ENCODE data around the gene FRMPD4.

Gene FRMPD4

DNA sequence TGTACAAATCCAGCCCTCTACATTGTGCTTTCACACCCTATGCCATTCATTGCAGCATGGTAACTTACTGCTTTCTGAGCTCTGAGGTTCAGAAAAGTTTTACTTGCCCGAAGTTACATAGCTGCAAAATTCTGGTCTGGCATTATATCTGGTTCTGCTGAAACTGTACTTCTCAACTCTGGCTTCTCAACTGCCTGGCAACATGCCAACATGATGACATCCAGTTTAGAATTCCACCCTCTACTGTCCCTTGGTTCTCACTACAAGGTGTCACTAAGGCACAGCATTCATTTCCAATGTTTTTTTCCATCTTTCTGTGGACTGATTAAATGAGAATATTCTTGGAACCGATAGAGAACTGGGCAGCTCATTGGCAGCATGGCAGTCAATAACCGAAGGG is 410.1 kb downstream of the FRMPD4 start:
- H3K36me3 ChIP-seq (ENCODE audit: insufficient read depth, low read length) = no peaks in the 10 kb centered on the region
- no peaks in the 10 kb centered on the region for H3K4me1 ChIP-seq (ENCODE audit: insufficient read depth, low read length)
- H3K9ac ChIP-seq (ENCODE audit: low read depth, low read length) = no peak overlapping the region
- no peaks in the 10 kb centered on the region for H3K9me3 ChIP-seq (ENCODE audit: control insufficient read depth, insufficient read depth, low read length)

DNA sequence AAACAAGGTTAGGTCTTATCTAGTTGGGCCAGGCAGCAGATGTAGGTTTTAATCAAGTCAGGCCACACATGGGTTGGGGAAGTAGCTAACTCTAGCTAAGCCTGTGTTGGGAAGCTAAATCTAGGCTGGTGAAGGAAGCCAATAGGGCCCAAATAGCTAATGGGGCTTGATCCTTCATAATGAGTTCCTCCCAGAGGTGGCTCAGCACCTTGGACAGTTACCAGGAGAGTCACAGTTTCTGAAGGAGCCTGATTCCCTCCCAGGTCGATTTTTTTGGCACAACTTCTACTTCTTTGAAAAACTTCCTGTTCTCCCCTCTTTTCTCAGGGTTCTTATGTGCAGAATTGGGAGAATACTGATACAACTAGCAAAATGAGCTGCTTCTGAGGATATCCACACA is 410.5 kb downstream of the FRMPD4 start:
- no peaks in the 10 kb centered on the region for H3K4me1 ChIP-seq (ENCODE audit: insufficient read depth, low read length)
- no peaks in the 10 kb centered on the region for H3K9me3 ChIP-seq (ENCODE audit: control insufficient read depth, insufficient read depth, low read length)
- H3K36me3 ChIP-seq (ENCODE audit: insufficient read depth, low read length) = no peaks in the 10 kb centered on the region
- H3K9ac ChIP-seq (ENCODE audit: low read depth, low read length) = no peak overlapping the region

DNA sequence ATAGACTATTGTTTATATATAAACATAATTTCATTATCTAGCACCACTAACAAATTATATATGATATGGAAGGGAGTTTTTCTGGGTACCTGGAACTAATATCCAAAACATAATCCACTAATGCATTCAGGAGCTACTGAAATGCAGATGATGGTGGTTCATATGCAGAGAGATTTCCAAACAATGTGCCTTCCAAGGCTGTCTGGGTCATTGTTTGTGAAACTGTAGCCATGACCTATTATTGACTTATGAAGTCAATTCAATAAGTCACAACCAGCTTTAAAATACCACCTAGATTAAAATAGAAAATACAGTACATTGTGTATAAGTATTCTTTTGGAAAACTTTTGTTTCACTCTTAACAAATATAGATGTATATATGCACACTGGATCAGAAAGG is 415.9 kb downstream of the FRMPD4 start:
- H3K9ac ChIP-seq (ENCODE audit: low read depth, low read length) = no peak overlapping the region
- no peaks in the 10 kb centered on the region for H3K36me3 ChIP-seq (ENCODE audit: insufficient read depth, low read length)
- H3K4me1 ChIP-seq (ENCODE audit: insufficient read depth, low read length) = no peaks in the 10 kb centered on the region
- no peaks in the 10 kb centered on the region for H3K9me3 ChIP-seq (ENCODE audit: control insufficient read depth, insufficient read depth, low read length)

DNA sequence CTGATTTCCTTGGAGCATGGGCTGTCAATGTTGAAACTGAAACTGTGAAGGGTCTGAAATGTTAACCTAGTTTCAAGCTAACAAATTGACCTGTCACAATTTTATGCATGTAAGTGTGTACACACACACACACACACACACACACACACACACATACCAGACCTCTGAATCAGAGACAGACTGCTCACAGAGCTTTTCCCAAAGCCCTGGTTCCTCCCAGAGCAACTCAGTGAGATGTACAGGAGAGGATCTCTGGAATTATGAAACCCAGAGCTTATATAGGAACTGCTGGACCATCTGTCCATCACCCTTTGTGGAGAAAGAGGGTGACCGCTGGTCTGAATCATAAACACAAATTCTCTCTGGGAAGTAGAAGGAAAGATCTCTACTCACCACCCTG is 424.8 kb downstream of the FRMPD4 start:
- H3K9ac ChIP-seq (ENCODE audit: low read depth, low read length) = no peak overlapping the region

DNA sequence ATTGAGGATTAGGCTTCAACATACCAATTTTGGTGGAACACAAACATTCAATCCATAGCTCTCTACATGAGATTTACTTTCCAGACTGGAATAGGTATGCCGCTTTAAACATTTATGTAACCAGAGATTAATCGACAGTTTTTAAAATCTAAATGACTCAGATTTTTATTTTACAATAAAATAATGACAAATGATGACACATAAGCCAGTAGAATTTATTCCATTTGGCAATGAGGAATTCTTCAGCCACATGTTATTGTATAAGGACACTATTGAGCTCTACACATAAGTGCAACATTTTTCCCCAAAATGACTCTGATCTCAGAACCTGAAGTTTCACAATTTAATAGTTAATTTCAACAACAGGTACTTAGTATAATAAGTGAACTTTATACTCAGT is 425.9 kb downstream of the FRMPD4 start:
- H3K4me1 ChIP-seq (ENCODE audit: insufficient read depth, low read length) = no peaks in the 10 kb centered on the region
- peaks cover 6% of the 10 kb centered on the region; the same call in 1 of the 2 replicates for H3K9me3 ChIP-seq (ENCODE audit: control insufficient read depth, insufficient read depth, low read length)
- H3K36me3 ChIP-seq (ENCODE audit: insufficient read depth, low read length) = no peaks in the 10 kb centered on the region
- H3K9ac ChIP-seq (ENCODE audit: low read depth, low read length) = no peak overlapping the region

More for the DNA sequence above, 424.8 kb downstream of the FRMPD4 start:
- H3K36me3 ChIP-seq (ENCODE audit: insufficient read depth, low read length) = no peaks in the 10 kb centered on the region
- no peaks in the 10 kb centered on the region for H3K4me1 ChIP-seq (ENCODE audit: insufficient read depth, low read length)
- no peaks in the 10 kb centered on the region for H3K9me3 ChIP-seq (ENCODE audit: control insufficient read depth, insufficient read depth, low read length)

DNA sequence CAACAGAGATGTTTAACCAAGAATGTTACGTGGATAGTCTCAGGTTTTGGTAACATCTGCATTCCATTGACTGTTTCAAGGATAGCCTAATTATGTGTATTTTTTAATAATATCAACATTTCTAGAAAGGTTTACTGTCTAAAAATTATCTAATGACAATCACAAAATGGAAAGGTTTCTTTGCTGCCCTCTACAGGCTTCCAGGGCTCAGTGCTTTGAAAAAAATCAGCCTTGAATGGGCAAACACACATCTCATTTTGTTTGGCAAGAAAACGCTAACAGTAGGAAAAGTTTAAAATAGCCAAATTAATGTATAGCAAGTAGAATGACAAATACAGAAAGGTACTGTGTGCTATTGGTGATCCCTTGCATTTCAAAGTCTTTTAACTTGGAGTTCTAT is 429.6 kb downstream of the FRMPD4 start:
- H3K4me1 ChIP-seq (ENCODE audit: insufficient read depth, low read length) = peaks cover 4% of the 10 kb centered on the region; the same call in 1 of the 2 replicates
- H3K9me3 ChIP-seq (ENCODE audit: control insufficient read depth, insufficient read depth, low read length) = peaks cover 6% of the 10 kb centered on the region; the same call in 1 of the 2 replicates
- H3K36me3 ChIP-seq (ENCODE audit: insufficient read depth, low read length) = no peaks in the 10 kb centered on the region
- H3K9ac ChIP-seq (ENCODE audit: low read depth, low read length) = no peak overlapping the region

DNA sequence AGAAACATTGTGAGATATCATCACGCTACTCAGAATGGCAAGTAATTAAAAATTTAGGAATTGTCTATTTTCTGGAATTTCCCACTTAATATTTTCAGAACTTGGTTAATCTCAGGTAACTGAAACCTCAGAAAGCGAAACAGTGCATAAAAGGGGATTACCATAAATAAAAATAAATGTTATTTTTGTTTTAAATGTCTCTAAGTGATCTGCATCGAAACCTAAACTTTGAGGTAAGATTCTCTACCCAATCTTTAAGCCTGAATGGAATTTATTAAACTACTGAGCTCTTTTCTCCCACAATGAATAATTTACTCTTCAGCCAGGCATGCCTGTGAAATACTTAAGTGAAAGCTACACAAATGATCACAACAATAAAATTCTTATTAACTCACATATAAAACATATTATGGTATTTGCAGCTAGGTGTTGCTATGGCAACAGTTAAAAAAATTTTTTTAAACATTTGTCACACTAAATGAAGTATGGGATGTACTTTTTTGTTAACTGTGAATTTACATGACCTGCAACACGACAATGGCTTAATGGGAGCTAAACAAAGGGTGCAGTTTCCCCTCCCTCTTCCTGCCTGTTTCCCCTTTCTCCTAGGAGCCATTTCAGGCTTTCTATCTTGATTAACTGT is 432.7 kb downstream of the FRMPD4 start:
- Histone ChIP-seq H3K36me3 (ENCODE audit: insufficient read depth, low read length) (no peaks in the 10 kb centered on the region), H3K4me1 (ENCODE audit: insufficient read depth, low read length) (peaks cover 4% of the 10 kb centered on the region; the same call in 1 of the 2 replicates), H3K9ac (ENCODE audit: low read depth, low read length) (no peak overlapping the region), H3K9me3 (ENCODE audit: control insufficient read depth, insufficient read depth, low read length) (peaks cover 6% of the 10 kb centered on the region; the same call in 1 of the 2 replicates)

DNA sequence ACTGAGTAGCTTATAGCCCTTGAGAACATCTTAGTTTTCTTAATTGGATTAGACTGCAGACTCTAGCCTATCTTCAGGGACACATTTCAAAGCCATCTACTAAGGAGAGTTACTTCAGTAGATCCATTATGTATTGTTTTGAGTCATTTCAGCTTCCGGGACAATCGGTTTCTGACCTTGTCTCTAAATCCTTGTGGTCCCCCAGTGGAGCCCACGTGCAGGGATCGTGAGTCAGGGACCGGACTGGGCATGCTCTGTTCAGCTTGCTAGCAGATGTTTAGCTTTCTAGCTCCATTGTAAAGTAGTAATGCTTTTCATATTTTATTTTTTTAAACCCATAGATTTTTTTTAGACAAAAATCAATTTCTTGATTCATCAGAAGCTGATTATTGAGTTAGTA is 441.0 kb downstream of the FRMPD4 start:
- no peaks in the 10 kb centered on the region for H3K4me1 ChIP-seq (ENCODE audit: insufficient read depth, low read length)
- no peaks in the 10 kb centered on the region for H3K9me3 ChIP-seq (ENCODE audit: control insufficient read depth, insufficient read depth, low read length)
- H3K36me3 ChIP-seq (ENCODE audit: insufficient read depth, low read length) = no peaks in the 10 kb centered on the region
- H3K9ac ChIP-seq (ENCODE audit: low read depth, low read length) = no peak overlapping the region

DNA sequence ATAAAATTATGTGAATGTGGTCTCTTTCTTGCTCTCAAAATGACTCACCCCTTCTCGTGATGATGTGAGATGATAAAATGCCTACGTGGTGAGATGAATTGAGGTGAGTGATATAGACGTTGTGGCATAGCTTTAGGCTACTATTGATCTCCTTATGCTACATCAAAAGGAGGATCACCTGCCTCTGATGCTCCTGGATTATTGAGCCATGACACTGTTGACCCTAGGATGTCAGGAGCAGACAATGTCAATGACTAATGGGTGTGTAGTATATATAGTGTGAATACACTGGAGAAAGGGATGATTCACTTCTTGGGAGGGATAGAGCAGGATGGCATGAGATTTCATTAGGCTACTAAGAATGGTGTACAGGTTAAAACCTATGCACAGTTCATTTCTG is 442.3 kb downstream of the FRMPD4 start:
- no peaks in the 10 kb centered on the region for H3K4me1 ChIP-seq (ENCODE audit: insufficient read depth, low read length)
- H3K9me3 ChIP-seq (ENCODE audit: control insufficient read depth, insufficient read depth, low read length) = no peaks in the 10 kb centered on the region
- H3K36me3 ChIP-seq (ENCODE audit: insufficient read depth, low read length) = no peaks in the 10 kb centered on the region
- no peak overlapping the region for H3K9ac ChIP-seq (ENCODE audit: low read depth, low read length)

DNA sequence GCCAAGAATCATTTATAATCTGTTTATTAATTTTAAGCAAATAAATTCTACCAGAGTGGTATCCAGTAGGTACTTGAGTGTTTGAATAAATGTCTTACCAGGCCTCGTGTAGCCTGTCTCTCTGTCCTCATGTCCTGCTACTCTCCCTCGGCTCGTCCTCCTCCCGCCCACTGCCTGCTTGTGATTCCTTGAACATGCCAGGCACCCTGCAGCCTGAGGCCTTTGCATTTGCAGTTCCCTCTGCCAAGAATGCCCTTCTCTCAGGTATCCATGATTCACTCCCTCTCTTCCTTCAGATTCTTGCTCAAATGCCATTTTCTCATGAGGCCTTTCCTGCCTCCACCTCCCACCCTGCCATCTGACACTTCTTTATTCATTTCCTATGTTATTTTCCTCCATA is 443.3 kb downstream of the FRMPD4 start:
- H3K9ac ChIP-seq (ENCODE audit: low read depth, low read length) = no peak overlapping the region
- H3K4me1 ChIP-seq (ENCODE audit: insufficient read depth, low read length) = no peaks in the 10 kb centered on the region
- H3K9me3 ChIP-seq (ENCODE audit: control insufficient read depth, insufficient read depth, low read length) = no peaks in the 10 kb centered on the region
- no peaks in the 10 kb centered on the region for H3K36me3 ChIP-seq (ENCODE audit: insufficient read depth, low read length)

DNA sequence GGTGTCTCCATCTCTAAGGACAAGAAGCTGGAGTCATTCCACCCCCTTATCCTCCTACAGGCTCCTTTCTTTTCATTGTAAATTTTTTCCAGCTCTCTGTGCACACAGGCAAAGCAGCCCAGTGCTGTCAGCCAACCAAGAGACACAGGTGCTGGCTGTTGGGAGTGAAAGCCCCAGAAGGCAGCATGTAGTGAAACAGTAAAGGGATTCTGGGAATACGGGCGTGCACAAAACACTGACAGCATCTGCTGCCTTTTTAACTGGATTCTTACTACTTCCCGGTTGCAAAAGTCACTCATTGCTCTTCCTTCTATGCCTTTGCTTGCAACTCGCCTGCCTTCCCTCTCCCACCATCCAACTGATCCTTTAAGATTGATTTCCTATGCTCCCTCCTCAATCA is 444.4 kb downstream of the FRMPD4 start:
- Histone ChIP-seq H3K36me3 (ENCODE audit: insufficient read depth, low read length) (no peaks in the 10 kb centered on the region), H3K9me3 (ENCODE audit: control insufficient read depth, insufficient read depth, low read length) (no peaks in the 10 kb centered on the region), H3K4me1 (ENCODE audit: insufficient read depth, low read length) (no peaks in the 10 kb centered on the region), H3K9ac (ENCODE audit: low read depth, low read length) (no peak overlapping the region)

DNA sequence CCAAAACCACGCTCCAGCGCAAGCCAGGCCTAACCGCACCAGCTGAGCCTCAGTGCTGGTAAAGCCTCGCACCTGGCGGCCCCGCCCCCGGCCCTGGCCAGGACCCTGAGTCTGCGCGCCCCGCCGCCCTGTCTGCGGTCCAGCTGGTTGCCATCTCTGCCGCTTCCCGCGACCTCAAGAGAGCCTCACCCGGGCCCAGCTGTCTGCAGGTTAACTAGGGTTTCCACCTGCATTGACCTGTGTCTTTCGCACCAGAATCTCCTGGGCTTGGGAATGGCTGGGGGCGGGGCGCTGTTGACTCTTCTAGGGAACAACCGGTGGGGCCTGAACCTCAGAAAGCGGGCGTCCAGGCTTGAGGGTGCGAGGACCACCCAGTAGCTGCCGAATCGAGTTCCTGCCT is 445.3 kb downstream of the FRMPD4 start:
- Histone ChIP-seq H3K9ac (ENCODE audit: low read depth, low read length) (no peak overlapping the region), H3K9me3 (ENCODE audit: control insufficient read depth, insufficient read depth, low read length) (no peaks in the 10 kb centered on the region), H3K4me1 (ENCODE audit: insufficient read depth, low read length) (no peaks in the 10 kb centered on the region), H3K36me3 (ENCODE audit: insufficient read depth, low read length) (no peaks in the 10 kb centered on the region)

DNA sequence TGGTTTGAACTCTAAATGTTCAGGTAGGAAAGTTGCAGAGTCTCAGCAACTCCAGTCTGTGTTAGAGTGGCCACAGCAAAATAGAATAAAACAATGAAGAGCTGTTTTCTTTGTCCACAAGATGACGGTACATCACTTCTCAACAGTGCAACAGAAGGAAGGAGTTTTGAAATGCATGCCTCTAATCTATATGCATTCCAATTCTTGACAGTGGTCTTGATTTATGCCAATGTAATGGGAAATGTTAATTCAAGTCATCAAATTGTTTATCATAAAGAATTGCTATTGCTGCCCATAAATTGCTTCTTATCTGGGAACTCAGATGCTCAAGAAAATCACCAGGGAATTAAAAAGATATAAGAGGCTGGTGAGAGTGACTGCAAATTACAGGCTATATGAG is 457.4 kb downstream of the FRMPD4 start:
- Histone ChIP-seq H3K9me3 (ENCODE audit: control insufficient read depth, insufficient read depth, low read length) (no peaks in the 10 kb centered on the region), H3K9ac (ENCODE audit: low read depth, low read length) (no peak overlapping the region), H3K36me3 (ENCODE audit: insufficient read depth, low read length) (no peaks in the 10 kb centered on the region), H3K4me1 (ENCODE audit: insufficient read depth, low read length) (no peaks in the 10 kb centered on the region; the same call in 1 of the 2 replicates)

DNA sequence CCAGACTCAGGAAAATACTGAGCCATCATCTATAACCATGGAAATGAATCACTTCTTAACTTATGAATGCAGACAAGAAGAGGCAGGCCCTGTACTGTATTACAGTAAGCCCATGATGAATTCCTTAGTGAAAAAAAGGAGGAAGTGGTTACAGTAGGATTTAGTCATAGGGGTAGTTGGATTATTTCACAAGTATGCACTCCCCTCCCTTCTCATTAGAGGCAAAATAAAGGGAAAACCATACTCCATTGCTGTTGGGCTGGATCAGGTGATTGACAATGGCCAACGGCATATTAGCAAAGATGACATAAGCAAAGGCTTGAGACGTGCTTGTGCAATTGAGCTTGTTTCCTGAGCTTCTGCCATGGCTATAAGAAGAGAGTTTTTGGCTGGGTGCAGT is 471.8 kb downstream of the FRMPD4 start:
- H3K36me3 ChIP-seq (ENCODE audit: insufficient read depth, low read length) = no peaks in the 10 kb centered on the region
- no peak overlapping the region for H3K9ac ChIP-seq (ENCODE audit: low read depth, low read length)
- H3K4me1 ChIP-seq (ENCODE audit: insufficient read depth, low read length) = no peaks in the 10 kb centered on the region
- H3K9me3 ChIP-seq (ENCODE audit: control insufficient read depth, insufficient read depth, low read length) = no peaks in the 10 kb centered on the region

DNA sequence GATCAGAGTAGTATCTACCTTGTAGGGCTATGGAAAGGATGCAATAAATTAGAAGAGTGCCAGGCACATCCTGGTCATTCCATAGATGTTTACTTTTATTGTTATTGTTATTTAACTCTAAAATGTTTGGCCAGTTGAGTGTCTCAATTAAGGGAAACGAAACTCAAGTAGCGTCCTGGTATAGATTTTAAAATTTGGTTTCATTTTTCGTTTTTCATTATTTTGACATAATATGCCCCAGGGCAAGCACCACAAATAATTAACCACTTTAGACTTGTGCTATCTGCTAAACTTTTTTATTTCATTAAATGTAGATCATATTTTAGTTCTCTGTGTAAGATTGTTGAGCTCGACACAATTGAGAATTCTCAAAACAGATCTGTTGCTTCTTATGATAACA is 473.2 kb downstream of the FRMPD4 start:
- Histone ChIP-seq H3K4me1 (ENCODE audit: insufficient read depth, low read length) (no peaks in the 10 kb centered on the region), H3K9me3 (ENCODE audit: control insufficient read depth, insufficient read depth, low read length) (no peaks in the 10 kb centered on the region), H3K36me3 (ENCODE audit: insufficient read depth, low read length) (no peaks in the 10 kb centered on the region), H3K9ac (ENCODE audit: low read depth, low read length) (no peak overlapping the region)

DNA sequence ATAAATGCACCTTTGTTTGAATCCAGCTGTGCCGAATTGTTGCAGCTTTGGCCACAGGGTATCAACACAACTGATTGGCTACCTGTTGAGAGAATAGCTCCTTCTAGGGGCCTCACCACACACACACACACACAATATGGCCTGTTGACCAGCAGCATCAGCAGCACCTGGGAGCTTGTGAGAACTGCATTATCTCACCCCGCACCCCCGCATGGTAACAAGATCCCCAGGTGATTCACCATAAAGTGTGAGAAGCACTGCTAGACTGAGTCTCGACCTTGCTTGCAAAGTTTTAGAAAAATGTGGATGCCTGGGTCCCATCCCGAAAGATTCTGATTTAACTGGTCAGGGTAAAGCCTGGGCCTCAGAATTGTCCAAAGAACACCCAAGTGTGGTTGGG is 476.0 kb downstream of the FRMPD4 start:
- H3K4me1 ChIP-seq (ENCODE audit: insufficient read depth, low read length) = no peaks in the 10 kb centered on the region
- no peak overlapping the region for H3K9ac ChIP-seq (ENCODE audit: low read depth, low read length)
- H3K9me3 ChIP-seq (ENCODE audit: control insufficient read depth, insufficient read depth, low read length) = no peaks in the 10 kb centered on the region
- H3K36me3 ChIP-seq (ENCODE audit: insufficient read depth, low read length) = no peaks in the 10 kb centered on the region

All from ES-I3 (cell line).